Ishikawa (cell line): Measurements from ENCODE around the gene RAD9A.

Experiments
- CEBPB ChIP-seq: IDR thresholded peaks from 2 replicates; pipeline ENCODE4 v1.6.1; 2012
- EP300 ChIP-seq: IDR thresholded peaks from 2 replicates; pipeline ENCODE4 v1.6.1; 2012; ENCODE audit warnings: borderline replicate concordance
- MAX ChIP-seq: IDR thresholded peaks from 2 replicates; pipeline ENCODE4 v1.6.1; 2012
- RAD21 ChIP-seq: IDR thresholded peaks from 2 replicates; pipeline ENCODE4 v1.6.1; 2012; ENCODE audit warnings: low read depth

- TF ChIP-seq EP300: no peak
- no peak for TF ChIP-seq MAX
- TF ChIP-seq RAD21: peak; percentile 80
- no peak for TF ChIP-seq CEBPB
Observed at GRCh38 chr11:67351275-67352005, 40.3 kb upstream of the RAD9A start.
